Thyroid gland (tissue), 4 donors: ENCODE measurements around the gene TBATA. TPM values are rescaled to one million over a fixed set of nuclear protein-coding genes. Genes with fewer than 3 reads are reported as not detected.
A peak's percentile ranks its signal among the peaks of the same experiment; 100 is the strongest.

Source experiments
- DNase-seq, 2 donors: peaks; one replicate each; pipeline ENCODE4 v3.0.0-alpha.2; 2019
- H3K27ac ChIP-seq, 3 donors: fragments of 200-600 bp; sonication (generic); 1 replicate in 2 of 3; 2 replicates in 1 of 3; pipeline ENCODE4 v1.5.1; 2016 to 2019; ENCODE audit warnings: mild to moderate bottlenecking in 1 of 3, moderate library complexity in 1 of 3
- H3K27me3 ChIP-seq: fragments of 200-600 bp; sonication (generic); one replicate; pipeline ENCODE4 v1.5.1; 2019
- H3K36me3 ChIP-seq, 2 donors: fragments of 200-600 bp; sonication (generic); one replicate each; pipeline ENCODE4 v1.5.1; 2016 to 2019
- H3K4me1 ChIP-seq, 2 donors: fragments of 200-600 bp; sonication (generic); one replicate each; pipeline ENCODE4 v1.5.1; 2017 to 2019
- H3K4me3 ChIP-seq, 3 donors: fragments of 200-600 bp; sonication (generic); replicated peaks in 1 of 3; 1 replicate in 2 of 3; 2 replicates in 1 of 3; pipeline ENCODE4 v1.5.1; 2016; ENCODE audit warnings: mild to moderate bottlenecking in 1 of 3
- H3K9me3 ChIP-seq: fragments of 200-600 bp; sonication (generic); one replicate; pipeline ENCODE4 v1.5.1; 2017
- POLR2A ChIP-seq, 2 donors: fragments of 450-650 bp; IDR thresholded peaks; one replicate each; pipeline ENCODE4 v1.6.1; 2017; ENCODE audit warnings: antibody characterized with exemption in 2 of 2, mild to moderate bottlenecking in 2 of 2, moderate library complexity in 1 of 2
- WGBS, 2 donors: methylation state at CpG; one replicate each; pipeline ENCODE4 v1.1.5; 2017; 5-methylcytosine and 5-hydroxymethylcytosine counted together
- intact Hi-C: fragments of 100-400 bp; cut with DNase I; formaldehyde crosslinking; loops from one replicate; pipeline ENCODE4 v1.15.1; 2023
- total RNA-seq, 4 donors: library from RNA; depleted of rRNA; stranded (reverse); fragments of >200 nt; gene quantifications; one replicate each; pipeline ENCODE4 v1.2.3, GENCODE V29; 2016
- TF ChIP-seq, protein P1 (sequence below), 6 experiments: fragments of 200-600 bp in 3 of 6; fragments of 450-650 bp in 3 of 6; sonication (generic) in 3 of 6; IDR thresholded peaks; one replicate each; pipeline ENCODE4 v1.5.1; 2016 to 2019; ENCODE audit warnings: antibody characterized with exemption in 6 of 6, mild to moderate bottlenecking in 2 of 6, inconsistent platforms in 1 of 6, moderate library complexity in 1 of 6

Gene TBATA
- total RNA-seq, 4 donors from 2014 or later, result not detected

- no peak overlapping the region for H3K4me3 ChIP-seq
- intact Hi-C loops, result loop anchor here (2.0 to 5.0 kb wide), 2 partner anchors 210 to 297 kb away; no protein-coding TSS in a partner anchor
- no peaks in the 10 kb centered on the region for H3K9me3 ChIP-seq
- no peak overlapping the region for H3K27ac ChIP-seq
- no peaks in the 10 kb centered on the region for H3K27me3 ChIP-seq
- no peak for TF ChIP-seq POLR2A (IDR thresholded peaks at IDR 0.05)
- TF ChIP-seq, protein P1, sequence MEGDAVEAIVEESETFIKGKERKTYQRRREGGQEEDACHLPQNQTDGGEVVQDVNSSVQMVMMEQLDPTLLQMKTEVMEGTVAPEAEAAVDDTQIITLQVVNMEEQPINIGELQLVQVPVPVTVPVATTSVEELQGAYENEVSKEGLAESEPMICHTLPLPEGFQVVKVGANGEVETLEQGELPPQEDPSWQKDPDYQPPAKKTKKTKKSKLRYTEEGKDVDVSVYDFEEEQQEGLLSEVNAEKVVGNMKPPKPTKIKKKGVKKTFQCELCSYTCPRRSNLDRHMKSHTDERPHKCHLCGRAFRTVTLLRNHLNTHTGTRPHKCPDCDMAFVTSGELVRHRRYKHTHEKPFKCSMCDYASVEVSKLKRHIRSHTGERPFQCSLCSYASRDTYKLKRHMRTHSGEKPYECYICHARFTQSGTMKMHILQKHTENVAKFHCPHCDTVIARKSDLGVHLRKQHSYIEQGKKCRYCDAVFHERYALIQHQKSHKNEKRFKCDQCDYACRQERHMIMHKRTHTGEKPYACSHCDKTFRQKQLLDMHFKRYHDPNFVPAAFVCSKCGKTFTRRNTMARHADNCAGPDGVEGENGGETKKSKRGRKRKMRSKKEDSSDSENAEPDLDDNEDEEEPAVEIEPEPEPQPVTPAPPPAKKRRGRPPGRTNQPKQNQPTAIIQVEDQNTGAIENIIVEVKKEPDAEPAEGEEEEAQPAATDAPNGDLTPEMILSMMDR (IDR thresholded peaks at IDR 0.05), result peak; percentile 33 to 76 (median 68)
- DNase-seq, result peak; percentile 77 to 79
- WGBS, 2 donors, result 32% methylated on average over 6 to 7 of the region's 7 CpGs
- peaks cover 18 to 31% of the 10 kb centered on the region in 2 donors for H3K4me1 ChIP-seq
- no peaks in the 10 kb centered on the region for H3K36me3 ChIP-seq
Observed at GRCh38 chr10:70758757-70759514, 26.2 kb downstream of the TBATA start.

DNA sequence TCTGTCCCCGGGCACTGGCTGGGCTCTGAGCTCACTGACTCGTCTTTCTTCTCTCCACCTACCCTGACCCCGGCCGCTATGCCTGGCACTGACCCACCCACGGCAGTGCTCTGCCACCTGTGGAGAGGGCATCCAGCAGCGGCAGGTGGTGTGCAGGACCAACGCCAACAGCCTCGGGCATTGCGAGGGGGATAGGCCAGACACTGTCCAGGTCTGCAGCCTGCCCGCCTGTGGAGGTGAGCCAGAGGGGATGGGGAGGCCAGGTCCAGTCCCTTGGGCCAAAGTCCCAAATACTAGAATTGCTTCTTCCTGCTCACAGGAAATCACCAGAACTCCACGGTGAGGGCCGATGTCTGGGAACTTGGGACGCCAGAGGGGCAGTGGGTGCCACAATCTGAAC is 27.3 kb downstream of the TBATA start:
- H3K4me1 ChIP-seq, result peaks cover 24 to 38% of the 10 kb centered on the region in 2 donors
- H3K27ac ChIP-seq, result no peak overlapping the region
- intact Hi-C loops, result loop anchor here (2.0 to 5.0 kb wide), 2 partner anchors 209 to 296 kb away; no protein-coding TSS in a partner anchor
- H3K36me3 ChIP-seq, result no peaks in the 10 kb centered on the region
- H3K9me3 ChIP-seq, result no peaks in the 10 kb centered on the region
- no peak overlapping the region for H3K4me3 ChIP-seq
- H3K27me3 ChIP-seq, result no peaks in the 10 kb centered on the region
- DNase-seq, result no peak
- WGBS, 2 donors, result 85 to 94% methylated on average over 13 of the region's 13 CpGs
- TF ChIP-seq, protein P1 (IDR thresholded peaks at IDR 0.05), result no peak
- TF ChIP-seq POLR2A (IDR thresholded peaks at IDR 0.05), result no peak

DNA sequence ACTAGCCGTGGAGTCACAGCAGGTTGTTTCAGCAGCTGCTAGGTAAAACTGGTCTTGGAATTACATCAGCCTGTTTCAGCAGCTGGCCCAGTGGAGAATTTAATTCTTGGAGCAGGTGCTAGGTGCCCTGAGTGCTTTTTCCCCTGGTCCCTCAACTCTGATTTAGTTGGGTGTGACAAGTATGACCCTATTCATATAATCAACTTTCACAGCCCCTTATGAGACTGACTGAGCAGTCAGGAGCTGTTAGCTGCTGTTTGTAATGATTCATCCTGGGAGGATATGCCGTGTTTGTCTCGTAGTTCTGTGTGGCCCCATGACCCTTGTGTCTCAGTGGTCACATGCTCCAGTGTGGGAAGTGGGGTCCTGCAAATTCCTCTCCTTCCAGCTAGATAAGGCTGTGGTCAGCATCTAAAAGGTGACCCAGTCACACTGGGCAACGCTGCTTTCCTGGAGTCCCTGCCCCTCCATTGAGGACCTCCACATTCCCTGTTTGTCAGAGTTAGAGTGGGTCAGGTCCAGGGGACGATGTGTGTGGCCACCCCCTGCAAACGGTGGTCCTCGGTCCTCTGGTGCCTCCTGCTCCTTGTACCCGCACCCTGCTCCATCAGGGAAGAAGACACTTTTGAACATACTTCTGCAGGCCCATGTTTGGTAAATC is 28.3 kb downstream of the TBATA start:
- no peak for DNase-seq
- Histone ChIP-seq H3K9me3 (no peaks in the 10 kb centered on the region), H3K4me1 (peaks cover 22 to 29% of the 10 kb centered on the region in 2 donors), H3K36me3 (no peaks in the 10 kb centered on the region), H3K4me3 (no peak overlapping the region), H3K27me3 (no peaks in the 10 kb centered on the region), H3K27ac (no peak overlapping the region)
- 89 to 94% methylated on average over 8 of the region's 8 CpGs for WGBS, 2 donors
- no peak for TF ChIP-seq POLR2A (IDR thresholded peaks at IDR 0.05)
- TF ChIP-seq, protein P1 (IDR thresholded peaks at IDR 0.05), result no peak
- intact Hi-C loops, result loop anchor here (5.0 kb wide), 1 partner anchor 295 kb away; no protein-coding TSS in a partner anchor

DNA sequence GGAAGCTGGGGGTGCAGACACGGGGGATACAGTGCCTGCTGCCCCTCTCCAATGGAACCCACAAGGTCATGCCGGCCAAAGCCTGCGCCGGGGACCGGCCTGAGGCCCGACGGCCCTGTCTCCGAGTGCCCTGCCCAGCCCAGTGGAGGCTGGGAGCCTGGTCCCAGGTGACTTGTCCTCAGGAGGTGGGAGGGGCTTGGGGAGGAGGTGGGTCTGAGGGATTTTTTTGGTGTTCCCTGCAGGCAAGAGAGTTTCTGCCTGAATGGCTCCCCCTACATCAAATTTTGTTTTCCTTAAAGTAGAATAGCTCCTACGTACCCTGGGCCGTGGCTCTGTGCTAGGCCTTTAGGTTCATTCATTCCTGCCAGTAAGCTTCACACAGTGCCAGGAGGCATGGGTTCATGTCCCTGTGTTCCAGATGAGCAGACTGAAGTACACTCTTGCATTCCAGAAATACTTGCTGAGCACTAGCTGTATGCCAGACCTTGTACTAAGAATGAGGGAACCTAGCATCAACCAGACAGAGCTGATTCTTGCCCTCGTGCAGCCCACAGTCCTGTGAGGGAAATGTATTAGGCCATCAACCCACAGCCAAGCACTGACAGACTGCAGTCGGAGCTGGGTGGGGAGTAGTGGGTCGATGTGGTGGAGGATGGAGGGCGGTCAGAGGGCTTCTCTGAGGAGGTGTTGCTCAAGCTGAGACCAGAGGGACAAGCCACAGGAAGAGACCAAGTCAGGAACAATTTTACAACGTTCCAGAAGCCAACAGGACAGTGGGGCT is 31.1 kb downstream of the TBATA start:
- Histone ChIP-seq H3K27me3 (no peaks in the 10 kb centered on the region), H3K4me3 (no peak overlapping the region), H3K9me3 (no peaks in the 10 kb centered on the region), H3K36me3 (no peaks in the 10 kb centered on the region), H3K4me1 (peaks cover 22 to 28% of the 10 kb centered on the region in 2 donors), H3K27ac (peak overlapping the region; percentile 77 to 97 (median 85))
- DNase-seq, result peak; percentile 80 to 88
- 53 to 56% methylated on average over 8 to 15 of the region's 15 CpGs for whole genome bisulfite sequencing, 2 donors
- TF ChIP-seq POLR2A (IDR thresholded peaks at IDR 0.05), result peak in 1 of 2 donors; percentile 49
- TF ChIP-seq, protein P1 (IDR thresholded peaks at IDR 0.05), result peak in 1 of 6 experiments; percentile 6
- intact Hi-C loops, result no loop called here
